Keratinocyte (primary cell): ENCODE data around the gene PPP1R14D. TPM values are rescaled to one million over a fixed set of nuclear protein-coding genes. Genes with fewer than 3 reads are reported as not detected.

Experiments
- DNase-seq: peaks from one replicate; pipeline ENCODE4 v3.0.0-alpha.2; 2011; ENCODE audit warnings: low read depth, missing footprints, low spot score
- FAIRE-seq: peaks from 2 replicates; lab custom pipeline; 2011; peaks lifted over from hg19 to GRCh38; lab: Jason Lieb, UNC
- H2AFZ ChIP-seq: 2 replicates; pipeline ENCODE4 v1.6.0; 2012; ENCODE audit warnings: low read length, control low read depth, inconsistent platforms; ENCODE audit not compliant: control insufficient read depth
- H3K27ac ChIP-seq: 2 replicates; pipeline ENCODE4 v1.5.1; 2011; ENCODE audit warnings: low read length; ENCODE audit not compliant: control insufficient read depth, insufficient read depth
- H3K27me3 ChIP-seq: 3 replicates; pipeline ENCODE4 v1.6.0; 2011; ENCODE audit warnings: low read length; ENCODE audit not compliant: control insufficient read depth, insufficient read depth; ENCODE audit errors: extremely low read depth
- H3K36me3 ChIP-seq, 2 experiments: 2 replicates in 1 of 2; 3 replicates in 1 of 2; pipeline ENCODE4 v1.5.1; 2011; ENCODE audit warnings: low read length in 2 of 2, mild to moderate bottlenecking in 1 of 2; ENCODE audit not compliant: control insufficient read depth in 2 of 2, insufficient read depth in 2 of 2; ENCODE audit errors: extremely low read depth in 1 of 2
- H3K4me1 ChIP-seq: 3 replicates; pipeline ENCODE4 v1.5.1; 2011; ENCODE audit warnings: low read length; ENCODE audit not compliant: control insufficient read depth, insufficient read depth; ENCODE audit errors: extremely low read depth
- H3K4me2 ChIP-seq: 3 replicates; pipeline ENCODE4 v1.6.0; 2011; ENCODE audit warnings: low read depth, low read length; ENCODE audit not compliant: control insufficient read depth, insufficient read depth; ENCODE audit errors: extremely low read depth
- H3K4me3 ChIP-seq, 3 experiments: fragments of 200-600 bp in 1 of 3; sonication (generic) in 1 of 3; 2 replicates in 2 of 3; 3 replicates in 1 of 3; pipeline ENCODE4 v1.5.1; 2011 to 2016; ENCODE audit warnings: low read length in 3 of 3, mild to moderate bottlenecking in 3 of 3, control low read depth in 2 of 3, inconsistent platforms in 1 of 3, low read depth in 1 of 3, mixed read lengths in 1 of 3, mixed run types in 1 of 3, moderate library complexity in 1 of 3; ENCODE audit not compliant: control insufficient read depth in 2 of 3, insufficient read depth in 2 of 3; ENCODE audit errors: extremely low read depth in 1 of 3
- H3K79me2 ChIP-seq: 2 replicates; pipeline ENCODE4 v1.6.0; 2012; ENCODE audit warnings: low read length; ENCODE audit not compliant: control insufficient read depth, insufficient read depth
- H3K9ac ChIP-seq: 3 replicates; pipeline ENCODE4 v1.6.0; 2011; ENCODE audit warnings: low read length; ENCODE audit not compliant: control insufficient read depth, insufficient read depth; ENCODE audit errors: extremely low read depth
- H3K9me1 ChIP-seq: 3 replicates; pipeline ENCODE4 v1.6.0; 2011; ENCODE audit warnings: low read length; ENCODE audit not compliant: control insufficient read depth, insufficient read depth; ENCODE audit errors: extremely low read depth
- H3K9me3 ChIP-seq: 2 replicates; pipeline ENCODE4 v1.5.1; 2012; ENCODE audit warnings: low read depth, low read length; ENCODE audit not compliant: control insufficient read depth
- H4K20me1 ChIP-seq: 3 replicates; pipeline ENCODE4 v1.6.0; 2011; ENCODE audit warnings: low read length; ENCODE audit not compliant: control insufficient read depth, insufficient read depth; ENCODE audit errors: extremely low read depth
- EZH2 ChIP-seq: IDR thresholded peaks from one replicate; pipeline ENCODE4 v1.6.1; 2012; ENCODE audit warnings: inconsistent platforms, mild to moderate bottlenecking, low read length, moderate library complexity
- dilution Hi-C: fragments of 300-500 bp; cut with MboI; formaldehyde crosslinking; loops from one replicate; pipeline ENCODE4 v1.7.0; 2020; ENCODE audit warnings: low sequenced_read_pairs; ENCODE audit not compliant: extremely low pct_ligation_motif_present
- polyA plus RNA-seq, 5 experiments: library from polyadenylated mRNA; depleted of rRNA in 3 of 5; stranded (reverse) in 3 of 5; stranded (forward) in 1 of 5; unstranded in 1 of 5; fragments of >200 nt; gene quantifications; 1 replicate in 1 of 5; 2 replicates in 3 of 5; 3 replicates in 1 of 5; pipeline versions ENCODE4 v1.2.1 to v1.2.3, GENCODE V29; 2011 to 2012; ENCODE audit warnings: missing spikeins in 2 of 5, low read depth in 1 of 5, low replicate concordance in 1 of 5
- TF ChIP-seq, protein P1 (sequence below), 3 experiments: IDR thresholded peaks in 1 of 3; conservative IDR thresholded peaks in 1 of 3; optimal IDR thresholded peaks in 1 of 3; 2 replicates in 2 of 3; 3 replicates in 1 of 3; pipeline versions ENCODE3 to v1.5.1; 2011; ENCODE audit warnings: low read length in 3 of 3, mild to moderate bottlenecking in 3 of 3, moderate library complexity in 2 of 3, control low read depth in 1 of 3, inconsistent platforms in 1 of 3; ENCODE audit not compliant: insufficient read depth in 2 of 3; ENCODE audit errors: extremely low read depth in 1 of 3

PPP1R14D gene
- polyA plus RNA-seq, 1 donor (not counting 4 experiments of a cell fraction or from before 2014, with no cell fraction given) = not detected

DNA sequence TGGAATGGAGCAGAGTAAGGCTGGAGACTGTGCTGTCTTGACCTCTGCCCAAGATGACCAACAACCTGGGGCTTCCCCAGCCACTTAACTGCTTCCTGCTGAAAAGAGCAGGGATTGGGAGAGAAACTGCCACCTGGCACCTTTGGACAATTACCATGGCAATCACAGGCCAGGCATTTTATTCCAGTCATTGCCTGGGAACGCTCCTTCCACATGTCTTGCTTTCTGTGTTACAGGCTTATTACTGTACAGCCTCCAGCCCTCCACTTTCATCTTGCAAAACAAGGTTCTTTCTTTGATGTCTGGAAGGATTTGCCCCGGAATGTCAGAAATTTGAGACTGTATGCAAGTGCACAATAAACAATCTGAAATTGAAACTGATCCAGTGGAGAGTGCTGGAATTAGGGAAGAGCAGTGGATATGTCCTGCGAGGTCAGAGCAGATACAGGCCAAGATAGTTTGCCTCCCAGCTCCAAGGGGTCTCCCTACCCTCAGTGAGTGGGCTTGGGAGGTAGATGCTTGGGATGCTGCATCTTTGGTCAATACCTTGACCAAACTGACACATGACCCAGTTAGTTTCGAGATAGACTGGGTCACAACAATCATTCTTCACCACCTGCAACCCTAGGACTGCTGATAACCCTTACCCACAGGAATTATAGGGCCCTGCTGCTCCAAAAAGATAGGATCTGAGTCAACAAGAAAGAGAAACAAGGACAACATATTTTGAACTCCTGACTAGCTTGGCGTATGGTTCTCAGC, 2.7 kb downstream of the PPP1R14D start:
- FAIRE-seq (no peak), DNase-seq (no peak)
- Histone ChIP-seq H4K20me1 (no peaks in the 10 kb centered on the region), H3K27me3 (no peaks in the 10 kb centered on the region), H3K4me3 (no peak overlapping the region), H2AFZ (no peak overlapping the region), H3K4me1 (peaks cover 5% of the 10 kb centered on the region), H3K27ac (no peak overlapping the region), H3K79me2 (no peaks in the 10 kb centered on the region), H3K9me1 (no peaks in the 10 kb centered on the region), H3K4me2 (no peak overlapping the region), H3K9ac (no peak overlapping the region), H3K9me3 (no peaks in the 10 kb centered on the region), H3K36me3 (no peaks in the 10 kb centered on the region)
- dilution Hi-C loops = no loop called here
- TF ChIP-seq, protein P1, sequence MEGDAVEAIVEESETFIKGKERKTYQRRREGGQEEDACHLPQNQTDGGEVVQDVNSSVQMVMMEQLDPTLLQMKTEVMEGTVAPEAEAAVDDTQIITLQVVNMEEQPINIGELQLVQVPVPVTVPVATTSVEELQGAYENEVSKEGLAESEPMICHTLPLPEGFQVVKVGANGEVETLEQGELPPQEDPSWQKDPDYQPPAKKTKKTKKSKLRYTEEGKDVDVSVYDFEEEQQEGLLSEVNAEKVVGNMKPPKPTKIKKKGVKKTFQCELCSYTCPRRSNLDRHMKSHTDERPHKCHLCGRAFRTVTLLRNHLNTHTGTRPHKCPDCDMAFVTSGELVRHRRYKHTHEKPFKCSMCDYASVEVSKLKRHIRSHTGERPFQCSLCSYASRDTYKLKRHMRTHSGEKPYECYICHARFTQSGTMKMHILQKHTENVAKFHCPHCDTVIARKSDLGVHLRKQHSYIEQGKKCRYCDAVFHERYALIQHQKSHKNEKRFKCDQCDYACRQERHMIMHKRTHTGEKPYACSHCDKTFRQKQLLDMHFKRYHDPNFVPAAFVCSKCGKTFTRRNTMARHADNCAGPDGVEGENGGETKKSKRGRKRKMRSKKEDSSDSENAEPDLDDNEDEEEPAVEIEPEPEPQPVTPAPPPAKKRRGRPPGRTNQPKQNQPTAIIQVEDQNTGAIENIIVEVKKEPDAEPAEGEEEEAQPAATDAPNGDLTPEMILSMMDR (optimal IDR thresholded peaks at IDR 0.05 in 1 of 3, IDR thresholded peaks at IDR 0.05 in 1 of 3, conservative IDR thresholded peaks at IDR 0.05 in 1 of 3; ENCODE audit: extremely low read depth in 1 of 3, insufficient read depth in 2 of 3, low read length in 3 of 3) = no peak
- TF ChIP-seq EZH2 = no peak

DNA sequence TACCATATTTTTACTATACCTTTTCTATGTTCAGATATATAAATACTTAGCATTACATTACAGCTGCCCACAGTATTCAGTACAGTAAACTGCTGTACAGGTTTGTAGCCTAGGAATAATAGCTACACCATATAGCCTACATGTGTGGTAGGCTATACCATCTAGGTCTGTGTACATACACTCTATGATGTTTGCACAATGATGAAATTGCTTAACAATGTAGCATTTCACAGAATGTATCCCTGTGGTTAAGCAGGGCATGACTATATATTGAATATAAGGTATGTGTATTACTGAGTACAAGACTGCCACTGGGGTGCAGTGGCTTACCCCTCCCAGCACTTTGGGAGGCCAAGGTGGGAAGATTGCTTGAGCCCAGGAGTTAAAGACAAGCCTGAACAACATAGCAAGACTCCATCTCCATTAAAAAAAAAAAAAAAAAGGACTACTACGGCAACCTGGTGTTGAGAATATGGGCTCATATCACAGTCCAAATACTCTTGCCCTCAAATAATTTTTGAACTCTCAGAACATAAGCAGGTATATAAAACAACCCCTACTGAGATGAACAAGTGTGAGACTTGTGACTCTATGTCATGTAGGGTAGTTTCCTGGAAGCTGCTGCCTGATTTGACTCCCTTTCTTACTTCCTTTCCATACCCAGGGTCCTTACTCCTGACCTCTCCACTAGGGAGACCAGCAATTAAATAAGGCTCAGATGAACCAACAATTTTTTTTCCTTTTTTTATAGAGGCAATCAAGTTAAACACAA, 4.8 kb downstream of the PPP1R14D start:
- dilution Hi-C loops = no loop called here
- Histone ChIP-seq H3K4me2 (no peak overlapping the region), H3K27ac (no peak overlapping the region)

More for the DNA sequence above, 4.8 kb downstream of the PPP1R14D start:
- no peak for DNase-seq
- H3K9me1 ChIP-seq = no peaks in the 10 kb centered on the region
- H3K79me2 ChIP-seq = no peaks in the 10 kb centered on the region
- no peaks in the 10 kb centered on the region for H4K20me1 ChIP-seq
- FAIRE-seq = no peak
- H3K36me3 ChIP-seq = no peaks in the 10 kb centered on the region
- H3K9me3 ChIP-seq = no peaks in the 10 kb centered on the region
- H3K4me1 ChIP-seq = peaks cover 5% of the 10 kb centered on the region
- no peak overlapping the region for H2AFZ ChIP-seq
- H3K4me3 ChIP-seq = no peak overlapping the region
- no peak for TF ChIP-seq EZH2
- TF ChIP-seq, protein P1 (optimal IDR thresholded peaks at IDR 0.05 in 1 of 3, IDR thresholded peaks at IDR 0.05 in 1 of 3, conservative IDR thresholded peaks at IDR 0.05 in 1 of 3; ENCODE audit: extremely low read depth in 1 of 3, insufficient read depth in 2 of 3, low read length in 3 of 3) = peak in 1 of 3 experiments; percentile 7
- no peaks in the 10 kb centered on the region for H3K27me3 ChIP-seq
- H3K9ac ChIP-seq = no peak overlapping the region
